ENCODE measurements around the gene EPN2. TPM values are rescaled to one million over a fixed set of nuclear protein-coding genes. Genes with fewer than 3 reads are reported as not detected.

EPN2 gene
- total and polyA plus RNA-seq, 2 donors from 2014 or later, result 18.0 to 45.4 TPM

DNA sequence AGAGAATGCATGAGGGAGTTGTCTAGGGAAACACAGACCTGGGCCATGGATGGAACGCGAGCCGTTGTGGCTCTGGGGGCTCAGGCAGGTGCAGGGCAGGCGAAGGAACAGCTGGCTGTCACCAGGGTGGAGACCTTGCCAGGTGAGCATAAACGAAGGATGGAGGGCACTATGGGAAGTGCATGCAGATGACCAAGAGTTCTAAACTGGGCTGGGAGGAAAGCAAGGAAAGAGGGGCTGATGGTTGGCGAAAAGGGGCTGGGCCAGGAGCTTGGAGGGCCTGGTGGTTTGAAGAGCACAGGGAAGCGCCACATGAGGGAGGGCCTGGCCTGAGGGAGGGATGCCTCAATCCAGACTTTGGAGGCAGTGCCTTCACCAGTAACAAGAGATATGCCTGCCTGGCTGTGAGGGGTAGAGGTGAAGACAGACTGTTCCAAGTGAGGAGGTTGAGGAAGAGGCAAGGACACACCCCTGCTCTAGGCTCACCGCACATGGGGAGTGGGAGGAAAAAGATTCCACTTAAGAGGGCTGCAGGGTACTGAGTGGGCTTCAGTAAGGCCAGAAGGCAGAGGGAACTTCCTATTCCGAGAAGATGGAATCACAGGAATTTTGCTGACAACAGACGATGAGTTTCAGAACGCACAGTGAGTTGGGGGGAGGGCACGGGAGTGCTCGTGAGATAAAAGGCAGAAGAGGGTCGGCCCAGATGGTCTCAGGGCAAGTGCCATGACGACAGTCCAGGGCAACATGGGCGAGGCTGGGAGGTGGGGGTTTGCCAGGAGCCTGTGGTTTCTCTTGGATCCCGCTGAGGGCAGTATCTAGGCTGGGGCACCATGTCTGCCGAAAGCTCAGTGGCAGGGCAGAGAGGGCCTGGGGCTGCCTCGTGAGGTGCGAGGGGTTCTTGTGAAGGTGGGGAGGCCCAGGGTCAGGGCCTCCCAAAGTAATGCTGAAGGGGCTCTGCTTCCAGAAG is 104.8 kb downstream of the EPN2 start:
- no peak overlapping the region for H3K27ac ChIP-seq (ENCODE audit: low read depth in 2 of 2, low read length in 2 of 2)
- H3K36me3 ChIP-seq (ENCODE audit: control insufficient read depth in 2 of 3, insufficient read depth in 3 of 3, low read length in 3 of 3), result no peaks in the 10 kb centered on the region
- no peak overlapping the region for H3K9ac ChIP-seq (ENCODE audit: low read length in 3 of 3)
- H3K4me3 ChIP-seq (ENCODE audit: low read length in 3 of 3), result no peak overlapping the region
- FAIRE-seq, result no peak
- peak in 4 of 5 donors; percentile 30 to 76 (median 58) for DNase-seq
- H3K9me3 ChIP-seq (ENCODE audit: control insufficient read depth in 2 of 3, insufficient read depth in 1 of 3, low read length in 3 of 3), result no peaks in the 10 kb centered on the region
- H3K27me3 ChIP-seq (ENCODE audit: control insufficient read depth, insufficient read depth, low read length), result no peaks in the 10 kb centered on the region
- H3K4me1 ChIP-seq (ENCODE audit: control insufficient read depth in 2 of 3, insufficient read depth in 2 of 3, low read depth in 1 of 3, low read length in 3 of 3), result peaks cover 0 to 16% (median 10%) of the 10 kb centered on the region in 3 donors
- intact Hi-C loops (cut with DNase I), result no loop called here
- TF ChIP-seq, protein P1, sequence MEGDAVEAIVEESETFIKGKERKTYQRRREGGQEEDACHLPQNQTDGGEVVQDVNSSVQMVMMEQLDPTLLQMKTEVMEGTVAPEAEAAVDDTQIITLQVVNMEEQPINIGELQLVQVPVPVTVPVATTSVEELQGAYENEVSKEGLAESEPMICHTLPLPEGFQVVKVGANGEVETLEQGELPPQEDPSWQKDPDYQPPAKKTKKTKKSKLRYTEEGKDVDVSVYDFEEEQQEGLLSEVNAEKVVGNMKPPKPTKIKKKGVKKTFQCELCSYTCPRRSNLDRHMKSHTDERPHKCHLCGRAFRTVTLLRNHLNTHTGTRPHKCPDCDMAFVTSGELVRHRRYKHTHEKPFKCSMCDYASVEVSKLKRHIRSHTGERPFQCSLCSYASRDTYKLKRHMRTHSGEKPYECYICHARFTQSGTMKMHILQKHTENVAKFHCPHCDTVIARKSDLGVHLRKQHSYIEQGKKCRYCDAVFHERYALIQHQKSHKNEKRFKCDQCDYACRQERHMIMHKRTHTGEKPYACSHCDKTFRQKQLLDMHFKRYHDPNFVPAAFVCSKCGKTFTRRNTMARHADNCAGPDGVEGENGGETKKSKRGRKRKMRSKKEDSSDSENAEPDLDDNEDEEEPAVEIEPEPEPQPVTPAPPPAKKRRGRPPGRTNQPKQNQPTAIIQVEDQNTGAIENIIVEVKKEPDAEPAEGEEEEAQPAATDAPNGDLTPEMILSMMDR (IDR thresholded peaks at IDR 0.05; ENCODE audit: borderline replicate concordance, extremely low read depth, insufficient read depth), result no peak

DNA sequence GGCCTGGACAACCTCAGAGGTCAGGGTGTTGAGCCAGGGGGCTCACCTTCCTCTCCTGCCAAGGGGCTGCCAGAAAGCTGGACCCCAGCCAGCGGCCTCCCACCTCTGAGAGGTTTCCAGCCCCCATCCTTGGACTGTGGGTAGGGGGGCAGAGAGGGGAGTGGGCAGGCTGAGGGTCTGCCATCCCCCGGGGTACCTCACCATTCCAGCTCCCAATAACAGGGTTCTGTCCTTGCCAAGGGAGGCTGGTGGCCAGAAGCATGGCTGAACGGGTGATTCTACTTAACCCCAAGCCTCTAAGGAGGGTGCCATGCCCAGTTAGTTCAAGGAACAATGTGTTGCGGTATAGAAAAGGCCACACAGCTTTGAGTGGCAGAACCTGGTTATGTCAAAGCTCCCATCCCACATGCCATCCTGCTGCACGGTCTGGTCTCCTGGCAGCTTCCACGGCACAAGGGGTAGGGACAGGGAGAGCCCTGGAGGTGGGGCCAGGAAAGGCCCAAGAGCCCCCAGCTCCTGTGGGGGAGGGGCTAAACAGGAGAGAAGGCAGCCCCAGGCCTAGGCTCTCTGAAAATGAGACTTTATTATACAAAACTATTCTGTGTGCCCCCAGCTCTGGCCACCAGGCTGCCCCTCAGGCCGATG is 105.6 kb downstream of the EPN2 start:
- Histone ChIP-seq H3K27me3 (ENCODE audit: control insufficient read depth, insufficient read depth, low read length) (no peaks in the 10 kb centered on the region), H3K4me3 (ENCODE audit: low read length in 3 of 3) (no peak overlapping the region), H3K36me3 (ENCODE audit: control insufficient read depth in 2 of 3, insufficient read depth in 3 of 3, low read length in 3 of 3) (no peaks in the 10 kb centered on the region), H3K9ac (ENCODE audit: low read length in 3 of 3) (no peak overlapping the region), H3K9me3 (ENCODE audit: control insufficient read depth in 2 of 3, insufficient read depth in 1 of 3, low read length in 3 of 3) (no peaks in the 10 kb centered on the region), H3K4me1 (ENCODE audit: control insufficient read depth in 2 of 3, insufficient read depth in 2 of 3, low read depth in 1 of 3, low read length in 3 of 3) (peaks cover 0 to 10% (median 10%) of the 10 kb centered on the region in 3 donors), H3K27ac (ENCODE audit: low read depth in 2 of 2, low read length in 2 of 2) (peak overlapping the region in 1 of 2 donors; percentile 20)
- intact Hi-C loops (cut with DNase I), result no loop called here
- TF ChIP-seq, protein P1 (IDR thresholded peaks at IDR 0.05; ENCODE audit: borderline replicate concordance, extremely low read depth, insufficient read depth), result no peak
- no peak for FAIRE-seq
- DNase-seq, result peak in 1 of 5 donors; percentile 8

DNA sequence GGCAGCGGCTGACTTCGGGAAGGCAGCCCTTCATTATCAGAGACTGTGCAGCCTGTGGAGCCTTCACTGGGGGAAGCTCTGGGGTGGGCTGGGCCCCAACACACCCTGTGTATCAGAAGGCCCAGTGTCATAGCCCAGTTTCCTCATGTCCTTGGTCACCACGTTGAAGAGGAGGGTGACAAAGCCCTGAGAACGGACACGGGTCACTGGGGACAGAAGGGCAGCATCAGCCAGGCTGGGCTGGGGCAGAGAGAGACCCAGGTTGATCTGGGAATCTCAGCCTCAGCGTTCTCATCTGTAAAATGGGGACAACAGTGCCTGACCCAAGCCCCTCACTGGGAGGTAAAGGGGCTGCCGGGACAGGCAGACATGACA is 106.1 kb downstream of the EPN2 start:
- intact Hi-C loops (cut with DNase I), result no loop called here
- no peak overlapping the region for H3K4me3 ChIP-seq (ENCODE audit: low read length in 3 of 3)
- DNase-seq (peak in 2 of 5 donors; percentile 8 to 43), FAIRE-seq (no peak)
- no peak overlapping the region for H3K27ac ChIP-seq (ENCODE audit: low read depth in 2 of 2, low read length in 2 of 2)
- H3K27me3 ChIP-seq (ENCODE audit: control insufficient read depth, insufficient read depth, low read length), result no peaks in the 10 kb centered on the region
- TF ChIP-seq, protein P1 (IDR thresholded peaks at IDR 0.05; ENCODE audit: borderline replicate concordance, extremely low read depth, insufficient read depth), result no peak
- no peak overlapping the region for H3K9ac ChIP-seq (ENCODE audit: low read length in 3 of 3)
- H3K36me3 ChIP-seq (ENCODE audit: control insufficient read depth in 2 of 3, insufficient read depth in 3 of 3, low read length in 3 of 3), result no peaks in the 10 kb centered on the region
- no peaks in the 10 kb centered on the region for H3K9me3 ChIP-seq (ENCODE audit: control insufficient read depth in 2 of 3, insufficient read depth in 1 of 3, low read length in 3 of 3)
- H3K4me1 ChIP-seq (ENCODE audit: control insufficient read depth in 2 of 3, insufficient read depth in 2 of 3, low read depth in 1 of 3, low read length in 3 of 3), result peaks cover 0 to 7% (median 6%) of the 10 kb centered on the region in 3 donors

Data from kidney (tissue), 14 donors.